ENCODE results near the gene UGGT2. TPM values are rescaled to one million over a fixed set of nuclear protein-coding genes. Genes with fewer than 3 reads are reported as not detected.
"Not testable (repeated sequence)": the region's sequence is repeated elsewhere in the genome, so short reads cannot be mapped to it uniquely, and the experiment has no call there.

UGGT2 gene
- total RNA-seq, 4 donors from 2014 or later, result 8.7 to 21.5 (median 13.6) TPM

DNA sequence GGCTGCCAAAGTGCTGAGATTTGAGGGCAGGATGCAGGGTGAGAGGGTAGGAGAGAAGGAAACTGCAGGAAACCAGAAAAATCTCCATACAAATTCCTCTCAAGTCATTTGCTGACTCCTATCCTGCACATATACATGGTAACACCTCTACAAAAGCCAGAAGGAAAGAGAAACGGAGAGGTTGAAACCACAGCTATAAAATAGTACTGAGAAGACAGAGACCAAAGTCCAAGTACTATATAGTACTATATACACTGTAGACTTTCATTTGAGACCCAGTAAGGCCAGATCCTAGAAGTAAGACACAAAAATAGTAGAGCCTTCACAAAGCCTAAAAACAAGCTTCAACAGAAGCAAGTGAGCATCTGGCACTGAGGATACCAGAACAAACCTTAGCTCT lies 103.1 kb downstream of the UGGT2 start:
- WGBS, 2 donors, result 86 to 93% methylated on average over 1 of the region's 1 CpG
- intact Hi-C loops (cut with DNase I; ENCODE audit: low total_unique reads), result no loop called here
- TF ChIP-seq, protein P1, sequence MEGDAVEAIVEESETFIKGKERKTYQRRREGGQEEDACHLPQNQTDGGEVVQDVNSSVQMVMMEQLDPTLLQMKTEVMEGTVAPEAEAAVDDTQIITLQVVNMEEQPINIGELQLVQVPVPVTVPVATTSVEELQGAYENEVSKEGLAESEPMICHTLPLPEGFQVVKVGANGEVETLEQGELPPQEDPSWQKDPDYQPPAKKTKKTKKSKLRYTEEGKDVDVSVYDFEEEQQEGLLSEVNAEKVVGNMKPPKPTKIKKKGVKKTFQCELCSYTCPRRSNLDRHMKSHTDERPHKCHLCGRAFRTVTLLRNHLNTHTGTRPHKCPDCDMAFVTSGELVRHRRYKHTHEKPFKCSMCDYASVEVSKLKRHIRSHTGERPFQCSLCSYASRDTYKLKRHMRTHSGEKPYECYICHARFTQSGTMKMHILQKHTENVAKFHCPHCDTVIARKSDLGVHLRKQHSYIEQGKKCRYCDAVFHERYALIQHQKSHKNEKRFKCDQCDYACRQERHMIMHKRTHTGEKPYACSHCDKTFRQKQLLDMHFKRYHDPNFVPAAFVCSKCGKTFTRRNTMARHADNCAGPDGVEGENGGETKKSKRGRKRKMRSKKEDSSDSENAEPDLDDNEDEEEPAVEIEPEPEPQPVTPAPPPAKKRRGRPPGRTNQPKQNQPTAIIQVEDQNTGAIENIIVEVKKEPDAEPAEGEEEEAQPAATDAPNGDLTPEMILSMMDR (IDR thresholded peaks at IDR 0.05), result no peak
- no peak for TF ChIP-seq POLR2A (IDR thresholded peaks at IDR 0.05)
- DNase-seq (ENCODE audit: low spot score in 2 of 2), result no peak
- no peak overlapping the region for H3K4me3 ChIP-seq (ENCODE audit: low read depth, poor library complexity, severe bottlenecking)

DNA sequence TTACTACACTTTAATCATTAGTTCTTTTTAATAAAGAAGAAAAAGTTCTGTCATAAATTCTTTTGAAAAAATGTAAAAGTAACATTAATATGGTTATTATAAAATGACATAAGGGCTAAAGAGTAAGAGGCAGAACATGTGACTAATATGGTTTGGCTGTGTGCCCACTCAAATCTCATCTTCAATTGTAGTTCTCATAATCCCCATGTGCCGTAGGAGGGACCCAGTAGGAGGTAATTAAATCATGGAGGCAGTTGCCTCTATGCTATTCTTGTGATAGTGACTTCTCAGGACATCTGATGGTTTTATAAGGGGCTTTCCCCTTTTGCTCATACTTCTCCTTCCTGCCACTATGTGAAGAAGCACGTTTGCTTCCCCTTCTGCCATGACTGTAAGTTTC lies 104.5 kb downstream of the UGGT2 start:
- no peak for DNase-seq (ENCODE audit: low spot score in 2 of 2)
- no peak overlapping the region for H3K4me3 ChIP-seq (ENCODE audit: low read depth, poor library complexity, severe bottlenecking)
- 64 to 76% methylated on average over 2 of the region's 2 CpGs for WGBS, 2 donors
- intact Hi-C loops (cut with DNase I; ENCODE audit: low total_unique reads), result no loop called here
- no peak for TF ChIP-seq POLR2A (IDR thresholded peaks at IDR 0.05)
- TF ChIP-seq, protein P1 (IDR thresholded peaks at IDR 0.05), result no peak

GRCh38 chr13:95937714-95938320 lies 115.4 kb downstream of the UGGT2 start:
- TF ChIP-seq, protein P1 (IDR thresholded peaks at IDR 0.05), result no peak
- TF ChIP-seq POLR2A (IDR thresholded peaks at IDR 0.05), result no peak
- no peak overlapping the region for H3K4me3 ChIP-seq (ENCODE audit: low read depth, poor library complexity, severe bottlenecking)
- DNase-seq (ENCODE audit: low spot score in 2 of 2), result no peak
- WGBS, 2 donors, result 88 to 94% methylated on average over 4 of the region's 4 CpGs
- intact Hi-C loops (cut with DNase I; ENCODE audit: low total_unique reads), result no loop called here

GRCh38 chr13:95931300-95932025 lies 121.7 kb downstream of the UGGT2 start:
- peak in 1 of 2 donors; percentile 81 for DNase-seq (ENCODE audit: low spot score in 2 of 2)
- intact Hi-C loops (cut with DNase I; ENCODE audit: low total_unique reads), result no loop called here
- H3K4me3 ChIP-seq (ENCODE audit: low read depth, poor library complexity, severe bottlenecking), result no peak overlapping the region
- TF ChIP-seq, protein P1 (IDR thresholded peaks at IDR 0.05), result no peak
- no peak for TF ChIP-seq POLR2A (IDR thresholded peaks at IDR 0.05)
- WGBS, 2 donors, result 89 to 98% methylated on average over 17 to 35 of the region's 44 CpGs

DNA sequence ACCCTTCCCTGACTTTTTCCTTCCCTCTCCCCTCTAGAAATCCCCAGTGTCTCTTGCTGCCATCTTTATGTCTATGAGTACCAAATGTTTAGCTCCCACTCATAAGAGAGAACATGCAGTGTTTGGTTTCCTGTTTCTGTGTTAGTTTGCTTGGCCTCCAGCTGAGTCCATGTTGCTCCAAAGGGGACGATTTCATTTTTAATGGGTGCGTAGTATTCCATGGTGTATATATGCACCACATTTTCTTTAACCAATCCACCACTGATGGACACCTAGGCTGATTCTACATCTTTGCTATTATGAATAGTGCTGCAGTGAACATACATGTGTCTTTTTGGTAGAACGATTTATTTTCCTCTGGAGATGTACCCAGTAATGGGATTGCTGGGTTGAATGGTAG lies 123.8 kb downstream of the UGGT2 start:
- intact Hi-C loops (cut with DNase I; ENCODE audit: low total_unique reads), result no loop called here
- DNase-seq (ENCODE audit: low spot score in 2 of 2), result no peak
- TF ChIP-seq, protein P1 (IDR thresholded peaks at IDR 0.05), result no peak
- TF ChIP-seq POLR2A (IDR thresholded peaks at IDR 0.05), result no peak
- no peak overlapping the region for H3K4me3 ChIP-seq (ENCODE audit: low read depth, poor library complexity, severe bottlenecking)
- 100% methylated on average over 3 of the region's 3 CpGs for WGBS, 2 donors

DNA sequence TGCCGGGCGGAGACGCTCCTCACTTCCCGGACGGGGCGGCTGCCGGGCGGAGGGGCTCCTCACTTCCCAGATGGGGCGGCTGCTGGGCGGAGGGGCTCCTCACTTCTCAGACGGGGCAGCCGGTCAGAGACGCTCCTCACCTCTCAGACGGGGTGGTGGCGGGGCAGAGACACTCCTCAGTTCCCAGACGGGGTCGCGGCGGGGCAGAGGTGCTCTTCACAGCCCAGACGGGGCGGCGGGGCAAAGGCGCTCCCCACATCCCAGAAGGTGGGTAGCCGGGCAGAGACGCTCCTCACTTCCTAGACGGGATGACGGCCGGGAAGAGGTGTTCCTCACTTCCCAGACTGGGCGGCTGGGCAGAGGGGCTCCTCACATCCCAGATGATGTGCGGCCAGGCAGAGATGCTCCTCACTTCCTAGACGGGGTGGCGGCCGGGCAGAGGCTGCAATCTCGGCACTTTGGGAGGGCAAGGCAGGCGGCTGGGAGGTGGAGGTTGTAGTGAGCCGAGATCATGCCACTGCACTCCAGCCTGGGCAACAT lies 124.8 kb downstream of the UGGT2 start:
- intact Hi-C loops (cut with DNase I; ENCODE audit: low total_unique reads); H3K4me3 ChIP-seq (ENCODE audit: low read depth, poor library complexity, severe bottlenecking); DNase-seq (ENCODE audit: low spot score in 2 of 2): not testable (repeated sequence)
- 94% methylated on average over 24 to 35 of the region's 36 CpGs for WGBS, 2 donors

Data from lower leg skin (tissue), 4 donors.